ENCODE data around the gene GPRC5A.

GPRC5A gene

GRCh38 chr12:12887471-12887870 is 3.9 kb upstream of the GPRC5A start:
- DNase-seq: no peak

- DNase-seq: no peak
Observed at GRCh38 chr12:12889701-12890100, 1.7 kb upstream of the GPRC5A start.

GRCh38 chr12:12890543-12891079 is 751 bp upstream of the GPRC5A start:
- peak in 1 of 2 donors; percentile 28 for DNase-seq

- no peak for DNase-seq
Observed at GRCh38 chr12:12891881-12892355, 556 bp downstream of the GPRC5A start.

GRCh38 chr12:12892681-12893141 is 1.3 kb downstream of the GPRC5A start:
- DNase-seq: no peak

GRCh38 chr12:12893438-12893837 is 2.1 kb downstream of the GPRC5A start:
- no peak for DNase-seq

- DNase-seq: no peak
Observed at GRCh38 chr12:12896260-12896659, 4.9 kb downstream of the GPRC5A start.

GRCh38 chr12:12897302-12897701 is 5.9 kb downstream of the GPRC5A start:
- DNase-seq: no peak

- no peak for DNase-seq
Observed at GRCh38 chr12:12898136-12898717, 6.9 kb downstream of the GPRC5A start.

- no peak for DNase-seq
Observed at GRCh38 chr12:12898911-12899511, 7.6 kb downstream of the GPRC5A start.

- DNase-seq: peak; percentile 60 to 64
Observed at GRCh38 chr12:12899530-12900380, 8.4 kb downstream of the GPRC5A start.

- no peak for DNase-seq
Observed at GRCh38 chr12:12900786-12901157, 9.4 kb downstream of the GPRC5A start.

- no peak for DNase-seq
Observed at GRCh38 chr12:12901158-12901791, 9.9 kb downstream of the GPRC5A start.

- no peak for DNase-seq
Observed at GRCh38 chr12:12902036-12902435, 10.7 kb downstream of the GPRC5A start.

- no peak for DNase-seq
Observed at GRCh38 chr12:12903642-12904609, 12.6 kb downstream of the GPRC5A start.

- DNase-seq: no peak
Observed at GRCh38 chr12:12907552-12907951, 16.2 kb downstream of the GPRC5A start.

- DNase-seq: no peak
Observed at GRCh38 chr12:12908252-12908651, 16.9 kb downstream of the GPRC5A start.

- DNase-seq: no peak
Observed at GRCh38 chr12:12908711-12909110, 17.3 kb downstream of the GPRC5A start.

GRCh38 chr12:12909228-12909994 is 18.0 kb downstream of the GPRC5A start:
- DNase-seq: no peak

- DNase-seq: no peak
Observed at GRCh38 chr12:12909995-12910420, 18.6 kb downstream of the GPRC5A start.

GRCh38 chr12:12912711-12913110 is 21.3 kb downstream of the GPRC5A start:
- no peak for DNase-seq
